Measurements from ENCODE around the gene INSIG1. TPM values are rescaled to one million over a fixed set of nuclear protein-coding genes. Genes with fewer than 3 reads are reported as not detected.

Gene INSIG1
- total RNA-seq, 1 experiment from 2014 or later = 32.3 TPM

- DNase-seq (ENCODE audit: low spot score) (no peak), ATAC-seq (no peak)
- Mint-ChIP-seq H3K4me1 (no peaks in the 10 kb centered on the region; the same call in 1 of the 2 replicates), H3K27me3 (ENCODE audit: low read depth) (no peaks in the 10 kb centered on the region), H3K36me3 (no peaks in the 10 kb centered on the region), H3K27ac (no peak overlapping the region), H3K4me3 (no peak overlapping the region), H3K9me3 (0 out of 2 replicates have a peak, but pooled peaks cover 3% of the 10 kb centered on the region)
- CTCF ChIA-PET = no interaction called here
- POLR2A ChIA-PET = no interaction called here
- TF ChIP-seq RELA (CRISPR knock-in tag; IDR thresholded peaks at IDR 0.05; ENCODE audit: borderline replicate concordance) = no peak
- no peak for TF ChIP-seq ETV6 (CRISPR knock-in tag; IDR thresholded peaks at IDR 0.05)
- no peak for TF ChIP-seq ZNF121 (CRISPR knock-in tag; IDR thresholded peaks at IDR 0.05)
Observed at GRCh38 chr7:155267436-155267835, 30.2 kb upstream of the INSIG1 start.

- H3K4me3 Mint-ChIP-seq = no peak overlapping the region
- DNase-seq (ENCODE audit: low spot score) (no peak), ATAC-seq (no peak)
- no peaks in the 10 kb centered on the region for H3K4me1 Mint-ChIP-seq
- POLR2A ChIA-PET = no interaction called here
- no peaks in the 10 kb centered on the region for H3K36me3 Mint-ChIP-seq
- peaks cover 4% of the 10 kb centered on the region; the same call in 1 of the 2 replicates for H3K9me3 Mint-ChIP-seq
- H3K27ac Mint-ChIP-seq = no peak overlapping the region
- CTCF ChIA-PET = interaction anchor here (1.0 to 2.1 kb wide), 2 partner anchors 28 to 76 kb away, joined by 3 to 4 read pairs; no protein-coding TSS in a partner anchor
- TF ChIP-seq SMAD3 (CRISPR knock-in tag; IDR thresholded peaks at IDR 0.05; ENCODE audit: borderline replicate concordance) = no peak
- no peak for TF ChIP-seq ZBTB43 (CRISPR knock-in tag; IDR thresholded peaks at IDR 0.05)
- TF ChIP-seq SOX15 (CRISPR knock-in tag; IDR thresholded peaks at IDR 0.05) = no peak
- TF ChIP-seq JUN (CRISPR knock-in tag; IDR thresholded peaks at IDR 0.05) = no peak
- TF ChIP-seq FOXP4 (CRISPR knock-in tag; IDR thresholded peaks at IDR 0.05) = no peak
- no peak for TF ChIP-seq ZNF671 (CRISPR knock-in tag; IDR thresholded peaks at IDR 0.05)
- TF ChIP-seq PRDM15 (CRISPR knock-in tag; IDR thresholded peaks at IDR 0.05) = no peak
- TF ChIP-seq ZNF512 (CRISPR knock-in tag; IDR thresholded peaks at IDR 0.05; ENCODE audit: borderline replicate concordance) = no peak
- no peak for TF ChIP-seq NFYB (CRISPR knock-in tag; conservative IDR thresholded peaks at IDR 0.05; ENCODE audit: low read depth)
- no peak for TF ChIP-seq RELA (CRISPR knock-in tag; IDR thresholded peaks at IDR 0.05; ENCODE audit: borderline replicate concordance)
- no peak for TF ChIP-seq ZNF416 (CRISPR knock-in tag; IDR thresholded peaks at IDR 0.05)
- no peak for TF ChIP-seq ERG (CRISPR knock-in tag; IDR thresholded peaks at IDR 0.05)
- TF ChIP-seq MYBL2 (CRISPR knock-in tag; IDR thresholded peaks at IDR 0.05) = no peak
- no peak for TF ChIP-seq TCF7 (CRISPR knock-in tag; IDR thresholded peaks at IDR 0.05; ENCODE audit: low read depth)
- TF ChIP-seq FOXP1 (CRISPR knock-in tag; IDR thresholded peaks at IDR 0.05; ENCODE audit: borderline replicate concordance) = no peak
- no peak for TF ChIP-seq FOXJ3 (CRISPR knock-in tag; IDR thresholded peaks at IDR 0.05; ENCODE audit: borderline replicate concordance)
- TF ChIP-seq ZNF425 (CRISPR knock-in tag; conservative IDR thresholded peaks at IDR 0.05) = no peak
- no peaks in the 10 kb centered on the region for H3K27me3 Mint-ChIP-seq (ENCODE audit: low read depth)
Observed at GRCh38 chr7:155268211-155268610, 29.5 kb upstream of the INSIG1 start.

Data from WTC11 (cell line).